K562 treated with DMSO at 1 percent for 48 hours (cell line): Measurements from ENCODE around the gene HAL. TPM values are rescaled to one million over a fixed set of nuclear protein-coding genes. Genes with fewer than 3 reads are reported as not detected.

Experiments used
- total RNA-seq: library from RNA; unstranded; fragments of 300-600 nt; gene quantifications from 2 replicates; pipeline ENCODE4 v1.2.3, GENCODE V29; 2022; ENCODE audit warnings: low replicate concordance; ENCODE audit errors: extremely low read depth

Gene HAL, protein sequence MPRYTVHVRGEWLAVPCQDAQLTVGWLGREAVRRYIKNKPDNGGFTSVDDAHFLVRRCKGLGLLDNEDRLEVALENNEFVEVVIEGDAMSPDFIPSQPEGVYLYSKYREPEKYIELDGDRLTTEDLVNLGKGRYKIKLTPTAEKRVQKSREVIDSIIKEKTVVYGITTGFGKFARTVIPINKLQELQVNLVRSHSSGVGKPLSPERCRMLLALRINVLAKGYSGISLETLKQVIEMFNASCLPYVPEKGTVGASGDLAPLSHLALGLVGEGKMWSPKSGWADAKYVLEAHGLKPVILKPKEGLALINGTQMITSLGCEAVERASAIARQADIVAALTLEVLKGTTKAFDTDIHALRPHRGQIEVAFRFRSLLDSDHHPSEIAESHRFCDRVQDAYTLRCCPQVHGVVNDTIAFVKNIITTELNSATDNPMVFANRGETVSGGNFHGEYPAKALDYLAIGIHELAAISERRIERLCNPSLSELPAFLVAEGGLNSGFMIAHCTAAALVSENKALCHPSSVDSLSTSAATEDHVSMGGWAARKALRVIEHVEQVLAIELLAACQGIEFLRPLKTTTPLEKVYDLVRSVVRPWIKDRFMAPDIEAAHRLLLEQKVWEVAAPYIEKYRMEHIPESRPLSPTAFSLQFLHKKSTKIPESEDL
- total RNA-seq = not detected in 2 replicates

DNA sequence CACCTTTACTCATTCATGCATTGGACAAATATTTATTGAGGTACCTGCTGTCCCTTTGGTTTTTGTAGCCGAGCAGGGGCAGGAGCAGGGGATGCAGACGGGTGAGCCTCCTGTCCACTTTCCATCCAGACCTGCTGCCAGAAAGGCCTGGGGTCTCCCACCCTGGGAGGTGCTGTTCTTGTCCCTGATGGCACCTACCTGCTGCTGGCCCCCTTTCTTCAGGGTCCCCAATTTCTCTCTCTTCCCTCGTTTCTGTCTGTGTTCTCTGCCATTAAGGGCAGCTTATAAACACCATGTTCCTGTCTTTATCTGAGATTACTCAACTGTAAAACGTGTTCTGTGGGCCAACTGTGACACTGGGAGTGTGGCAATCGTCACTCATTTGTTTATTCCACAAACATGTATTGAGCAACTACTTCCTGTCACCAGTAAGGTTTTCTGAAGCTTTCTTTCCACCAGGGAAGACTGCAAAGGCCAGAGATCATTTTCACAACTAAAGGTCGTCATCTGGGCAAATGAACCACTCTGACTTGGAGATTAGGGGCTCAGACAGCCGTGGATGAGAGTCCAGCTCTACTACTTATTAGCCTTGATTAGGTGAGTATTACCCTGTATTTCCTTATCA is at the start of gene HAL:
HAL (minus strand) TSS at position 311 of the 625 bp plus-strand sequence. CDS start 434 bp downstream, outside the sequence.

DNA sequence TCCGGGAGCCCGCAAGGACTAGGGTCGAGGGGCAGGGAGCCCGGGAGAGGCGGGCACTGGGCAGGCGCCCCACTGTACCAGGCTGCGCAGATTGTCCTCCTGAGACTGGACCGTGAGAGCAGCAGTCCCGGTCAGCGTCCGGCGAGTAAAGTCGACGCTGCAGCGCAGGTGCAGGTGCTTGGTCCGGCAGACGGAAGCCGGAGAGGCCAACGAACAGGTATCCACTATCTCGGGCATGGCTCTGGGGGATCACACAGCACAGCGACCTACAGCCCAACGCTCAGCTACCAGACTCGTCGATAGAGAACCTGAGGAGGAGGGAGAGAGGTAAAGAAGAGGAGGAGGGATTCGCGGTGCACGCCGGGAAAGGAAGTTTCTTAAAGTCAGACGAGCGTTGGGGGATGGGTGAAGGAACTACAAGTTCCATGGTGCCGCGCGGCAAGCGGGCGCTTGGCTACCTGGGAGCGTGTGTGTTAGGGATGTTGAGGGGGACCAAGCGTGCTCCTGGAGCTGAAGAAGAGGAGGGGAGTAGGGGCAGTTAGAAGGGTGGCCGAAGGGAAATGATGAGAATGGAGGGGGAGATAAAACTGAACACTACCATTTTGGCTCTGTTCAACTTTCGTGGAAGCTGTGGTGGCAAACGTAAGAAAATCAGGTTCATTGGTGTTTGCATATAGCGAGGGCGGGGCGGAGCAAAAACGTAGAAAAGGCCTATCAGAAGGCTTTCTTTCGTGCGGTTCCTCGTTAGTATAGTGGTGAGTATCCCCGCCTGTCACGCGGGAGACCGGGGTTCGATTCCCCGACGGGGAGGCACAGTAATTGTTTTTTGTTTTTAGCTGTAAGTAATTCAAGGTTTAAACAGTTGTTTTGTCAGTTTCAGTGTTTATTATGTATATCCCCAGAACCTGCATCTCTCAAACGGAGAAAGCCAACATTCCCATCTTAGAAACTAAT is 39.4 kb upstream of the HAL start, which contains the start of gene LTA4H:
LTA4H (minus strand) TSS at position 305 of the 954 bp plus-strand sequence; CDS start at position 237, 68 bp downstream.

DNA sequence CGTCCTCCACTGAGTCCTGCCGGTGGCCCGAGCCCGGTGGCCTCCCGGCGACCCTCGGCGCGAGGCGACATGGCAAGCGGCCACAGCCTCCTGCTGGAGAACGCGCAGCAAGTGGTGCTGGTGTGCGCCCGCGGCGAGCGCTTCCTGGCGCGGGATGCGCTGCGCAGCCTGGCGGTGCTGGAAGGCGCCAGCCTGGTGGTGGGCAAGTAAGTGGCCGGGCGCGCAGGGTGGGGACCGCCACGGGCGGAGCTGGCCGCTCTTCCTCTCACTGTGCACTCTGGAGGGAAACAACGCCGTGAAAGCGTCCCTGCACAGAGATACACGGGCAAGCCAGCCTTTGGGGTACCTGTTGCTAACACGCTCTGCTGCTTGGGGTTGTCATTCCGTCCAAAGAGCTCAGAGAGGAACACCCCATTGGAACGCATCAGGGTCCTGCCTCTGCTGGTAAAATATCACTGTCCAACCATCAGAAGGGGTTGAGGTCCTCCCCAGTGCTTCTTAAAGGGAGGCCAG is 52.8 kb downstream of the HAL start, which contains the start of gene AMDHD1:
AMDHD1 (plus strand) TSS at position 2 of the 513 bp plus-strand sequence; CDS start at position 70, 68 bp downstream.

DNA sequence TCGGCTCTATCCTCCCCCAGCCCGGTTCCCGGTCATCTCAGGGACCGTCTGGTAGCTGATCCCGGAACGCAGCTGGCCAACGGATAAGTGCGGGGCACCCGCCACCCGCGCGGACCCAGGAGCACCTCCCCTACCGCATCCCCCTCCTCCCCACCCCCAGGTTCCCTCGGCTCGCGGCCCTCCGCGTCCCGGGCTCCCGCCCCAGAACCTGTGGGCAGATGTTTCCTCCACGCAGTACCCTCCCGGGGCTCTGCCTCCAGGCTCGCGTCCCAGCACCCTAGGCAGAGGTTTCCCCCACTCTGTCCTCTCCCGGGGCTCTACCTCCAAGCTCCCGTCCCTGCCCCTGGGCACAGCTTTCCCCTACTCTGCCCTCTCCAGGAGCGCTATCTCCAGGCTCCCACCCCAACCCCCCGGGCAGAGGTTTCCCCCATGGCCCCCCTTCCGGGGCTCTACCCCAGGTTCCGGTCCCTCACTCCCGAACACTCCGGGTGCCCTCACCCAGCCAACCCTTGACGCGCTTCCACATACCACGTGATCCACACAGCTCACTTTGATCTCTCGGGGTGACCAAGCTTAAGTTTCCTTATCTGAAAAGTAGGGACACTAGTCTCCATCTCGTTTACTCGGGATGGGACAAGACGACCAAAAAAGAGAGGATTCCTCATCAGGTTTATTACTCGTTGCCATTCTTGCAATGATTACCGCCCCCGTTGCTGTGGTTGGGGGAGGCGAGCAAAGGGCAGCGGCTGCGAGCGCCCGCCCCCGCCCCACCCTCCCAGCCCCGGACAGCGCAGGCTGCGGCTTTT is 53.4 kb downstream of the HAL start, which contains the start of gene CCDC38:
CCDC38 (minus strand) TSS at position 91 of the 806 bp plus-strand sequence. CDS start 6,105 bp downstream, outside the sequence.

Other genes starting within 250 kb of the HAL start
- not detected in 2 replicates for gene NTN4, start 205.6 kb downstream of the HAL start, total RNA-seq
- not detected in 2 replicates for gene SNRPF, start 137.4 kb downstream of the HAL start, total RNA-seq
- not detected in 2 replicates for gene CCDC38, start 53.7 kb downstream of the HAL start, total RNA-seq
- gene AMDHD1, start 53.0 kb downstream of the HAL start, total RNA-seq = not detected in 2 replicates
- gene LTA4H, start 39.2 kb upstream of the HAL start, total RNA-seq = not detected in 2 replicates
- not detected in 2 replicates for gene ELK3, start 198.0 kb upstream of the HAL start, total RNA-seq